Subcutaneous abdominal adipose tissue (tissue), 5 donors: ENCODE data around the gene METTL9.
"Not testable (repeated sequence)": the region's sequence is repeated elsewhere in the genome, so short reads cannot be mapped to it uniquely, and the experiment has no call there.

Source experiments
- H3K27ac ChIP-seq: one replicate; pipeline ENCODE4 v1.7.0; 2013; ENCODE audit warnings: low read depth, mild to moderate bottlenecking, inconsistent platforms, low read length, moderate library complexity
- H3K27me3 ChIP-seq, 5 donors: one replicate each; pipeline ENCODE4 v1.7.0; 2013; ENCODE audit warnings: low read length in 5 of 5, inconsistent platforms in 1 of 5; ENCODE audit not compliant: control insufficient read depth in 5 of 5, insufficient read depth in 4 of 5
- H3K36me3 ChIP-seq, 5 donors: one replicate each; pipeline ENCODE4 v1.7.0; 2013; ENCODE audit warnings: low read length in 5 of 5; ENCODE audit not compliant: control insufficient read depth in 5 of 5, insufficient read depth in 5 of 5
- H3K4me1 ChIP-seq, 5 donors: one replicate each; pipeline ENCODE4 v1.7.0; 2013; ENCODE audit warnings: low read length in 5 of 5, mild to moderate bottlenecking in 3 of 5, moderate library complexity in 1 of 5; ENCODE audit not compliant: control insufficient read depth in 5 of 5, insufficient read depth in 5 of 5
- H3K4me3 ChIP-seq, 5 donors: one replicate each; pipeline ENCODE4 v1.7.0; 2013; ENCODE audit warnings: low read length in 5 of 5, low read depth in 1 of 5
- H3K9ac ChIP-seq, 5 donors: one replicate each; pipeline ENCODE4 v1.7.0; 2013; ENCODE audit warnings: low read length in 5 of 5, mild to moderate bottlenecking in 4 of 5, moderate library complexity in 3 of 5
- H3K9me3 ChIP-seq, 5 donors: one replicate each; pipeline ENCODE4 v1.7.0; 2013; ENCODE audit warnings: low read length in 5 of 5; ENCODE audit not compliant: control insufficient read depth in 5 of 5
- donor health status: healthy.
- donor health status: healthy.
- donor health status: healthy.
- donor health status: healthy.
- donor health status: healthy.

METTL9 gene

DNA sequence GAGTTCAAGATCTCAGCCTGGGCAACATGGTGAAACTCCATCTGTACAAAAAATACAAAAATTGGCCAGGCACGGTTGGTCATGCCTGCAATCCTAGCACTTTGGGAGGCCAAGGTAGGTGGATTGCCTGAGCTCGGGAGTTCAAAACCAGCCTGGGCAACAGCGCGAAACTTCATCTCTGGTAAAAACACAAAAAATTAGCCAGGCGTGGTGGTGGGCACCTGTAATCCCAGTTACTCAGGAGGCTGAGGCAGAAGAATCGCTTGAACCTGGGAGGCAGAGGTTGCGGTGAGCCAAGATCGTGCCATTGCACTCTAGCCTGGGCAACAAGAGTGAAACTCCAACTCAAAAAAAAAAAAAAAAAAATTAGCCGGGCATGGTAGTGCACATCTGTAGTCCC lies 25.9 kb upstream of the METTL9 start:
- not testable (repeated sequence) for H3K9me3 ChIP-seq, H3K9ac ChIP-seq, H3K36me3 ChIP-seq, H3K27ac ChIP-seq, H3K4me3 ChIP-seq, H3K27me3 ChIP-seq, H3K4me1 ChIP-seq

DNA sequence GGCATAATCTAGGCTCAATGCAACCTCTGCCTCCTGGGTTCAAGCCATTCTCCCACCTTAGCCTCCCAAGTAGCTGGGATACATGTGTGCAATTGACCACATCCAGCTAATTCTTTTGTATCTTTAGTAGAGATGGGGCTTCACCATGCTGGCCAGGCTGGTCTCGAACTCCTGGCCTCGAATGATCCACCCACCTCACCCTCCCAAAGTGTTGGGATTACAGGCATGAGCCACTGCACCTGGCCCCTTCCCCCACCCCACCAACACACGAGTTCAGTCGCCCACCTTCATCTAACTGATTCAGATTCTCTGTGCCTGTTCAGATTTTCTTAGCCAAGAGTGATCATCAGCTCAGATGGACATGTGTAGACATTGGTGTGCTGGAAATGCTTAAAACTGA lies 25.0 kb upstream of the METTL9 start:
- no peak overlapping the region for H3K9ac ChIP-seq
- H3K4me1 ChIP-seq = no peaks in the 10 kb centered on the region
- H3K4me3 ChIP-seq = no peak overlapping the region
- no peaks in the 10 kb centered on the region for H3K27me3 ChIP-seq
- peaks cover 0 to 2% (median 0%) of the 10 kb centered on the region in 5 donors for H3K9me3 ChIP-seq
- H3K36me3 ChIP-seq = no peaks in the 10 kb centered on the region
- H3K27ac ChIP-seq = no peak overlapping the region

DNA sequence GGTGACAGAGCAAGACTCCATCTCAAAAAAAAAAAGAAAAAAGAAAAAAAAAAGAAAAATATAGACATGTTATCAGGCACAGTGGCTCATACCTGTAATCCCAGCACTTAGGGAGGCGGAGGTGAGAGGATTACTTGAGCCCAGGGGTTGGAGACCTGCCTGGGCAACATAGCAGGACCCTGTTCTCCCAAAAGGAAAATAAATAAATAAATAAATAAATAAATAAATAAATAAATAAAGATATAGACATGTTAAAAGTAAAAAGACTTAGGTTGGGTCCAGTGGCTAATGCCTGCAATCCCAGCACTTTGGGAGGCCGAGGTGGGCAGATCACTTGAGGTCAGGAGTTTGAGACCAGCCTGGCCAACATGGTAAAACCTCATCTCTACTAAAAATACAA lies 23.1 kb upstream of the METTL9 start:
- not testable (repeated sequence) for H3K27me3 ChIP-seq, H3K4me1 ChIP-seq, H3K36me3 ChIP-seq

DNA sequence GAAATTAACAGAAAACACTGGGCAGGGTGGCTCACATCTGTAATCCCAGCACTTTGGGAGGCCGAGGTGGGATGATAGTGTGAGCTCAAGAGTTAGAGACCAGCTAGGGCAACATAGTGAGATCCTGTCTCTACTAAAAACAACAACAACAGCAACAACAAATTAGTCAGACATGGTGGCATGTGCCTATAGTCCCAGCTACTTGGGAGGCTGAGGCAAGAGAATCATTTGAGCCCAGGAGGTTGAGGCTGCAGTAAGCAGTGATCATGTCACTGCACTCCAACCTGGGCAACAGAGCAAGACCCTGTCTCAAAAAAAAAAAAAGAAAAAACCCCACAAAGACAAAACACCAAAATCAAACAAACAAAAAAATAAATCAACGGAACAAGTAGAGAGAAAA lies 21.9 kb upstream of the METTL9 start:
- not testable (repeated sequence) for H3K9ac ChIP-seq, H3K36me3 ChIP-seq, H3K4me3 ChIP-seq, H3K27me3 ChIP-seq, H3K4me1 ChIP-seq, H3K27ac ChIP-seq, H3K9me3 ChIP-seq

More for the DNA sequence above, 23.1 kb upstream of the METTL9 start:
- not testable (repeated sequence) for H3K9me3 ChIP-seq, H3K4me3 ChIP-seq, H3K27ac ChIP-seq, H3K9ac ChIP-seq

DNA sequence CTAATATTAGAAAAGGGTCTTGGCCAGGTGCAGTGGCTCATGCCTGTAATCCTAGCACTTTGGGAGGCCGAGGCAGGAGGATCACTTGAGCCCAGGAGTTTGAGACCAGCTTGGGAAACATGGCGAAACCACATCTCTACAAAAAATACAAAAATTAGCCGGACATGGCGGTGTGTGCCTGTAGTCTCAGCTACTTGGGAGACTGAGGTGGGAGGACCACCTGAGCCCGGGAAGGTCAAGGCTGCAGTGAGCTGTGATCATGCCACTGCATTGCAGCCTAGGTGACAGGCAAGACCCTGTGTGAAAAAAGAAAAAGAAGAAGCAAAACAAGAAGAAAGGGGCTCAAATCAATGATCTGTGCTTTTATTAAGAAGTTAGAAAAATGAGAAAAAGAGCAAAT lies 21.1 kb upstream of the METTL9 start:
- not testable (repeated sequence) for H3K9ac ChIP-seq, H3K4me3 ChIP-seq, H3K4me1 ChIP-seq, H3K27ac ChIP-seq, H3K9me3 ChIP-seq, H3K36me3 ChIP-seq, H3K27me3 ChIP-seq

DNA sequence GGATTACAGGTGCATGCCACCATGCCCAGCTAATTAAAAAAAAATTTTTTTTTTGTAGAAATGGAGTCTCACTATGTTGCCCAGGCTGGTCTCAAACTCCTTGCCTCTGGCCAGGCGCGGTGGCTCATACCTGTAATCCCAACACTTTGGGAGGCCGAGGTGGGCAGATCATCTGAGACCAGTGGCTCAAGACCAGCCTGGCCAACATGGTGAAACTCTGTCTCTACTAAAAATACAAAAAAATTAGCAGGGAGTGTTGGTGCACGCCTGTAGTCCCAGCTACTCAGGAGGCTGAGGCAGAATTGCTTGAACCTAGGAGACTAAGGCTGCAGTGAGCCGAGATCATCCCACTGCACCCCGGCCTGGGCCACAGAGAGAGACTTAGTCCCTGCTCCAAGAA lies 19.2 kb upstream of the METTL9 start:
- H3K27me3 ChIP-seq, H3K27ac ChIP-seq, H3K4me3 ChIP-seq, H3K9me3 ChIP-seq, H3K4me1 ChIP-seq, H3K9ac ChIP-seq, H3K36me3 ChIP-seq: not testable (repeated sequence)

DNA sequence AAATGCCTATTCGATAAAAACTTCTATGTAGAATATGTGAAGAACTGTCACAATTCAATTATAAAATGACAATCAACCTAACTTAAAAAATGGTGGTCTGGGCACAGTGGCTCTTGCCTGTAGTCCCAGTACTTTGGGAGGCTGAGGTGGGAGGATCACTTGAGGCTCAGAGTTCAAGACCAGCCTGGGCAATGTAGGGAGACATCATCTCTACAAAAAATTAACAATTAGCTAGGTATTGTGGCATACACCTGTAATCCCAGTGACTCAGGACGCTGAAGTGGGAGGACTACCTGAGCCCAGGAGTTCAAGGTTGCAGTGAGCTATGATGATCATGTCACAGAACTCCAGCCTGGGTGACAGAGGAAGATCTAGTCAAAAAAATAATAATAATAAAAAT lies 18.6 kb upstream of the METTL9 start:
- no peak overlapping the region for H3K4me3 ChIP-seq
- H3K36me3 ChIP-seq = no peaks in the 10 kb centered on the region
- peaks cover 0 to 2% (median 0%) of the 10 kb centered on the region in 5 donors for H3K4me1 ChIP-seq
- H3K9me3 ChIP-seq = peaks cover 0 to 2% (median 0%) of the 10 kb centered on the region in 5 donors
- no peak overlapping the region for H3K27ac ChIP-seq
- no peaks in the 10 kb centered on the region for H3K27me3 ChIP-seq
- no peak overlapping the region for H3K9ac ChIP-seq

DNA sequence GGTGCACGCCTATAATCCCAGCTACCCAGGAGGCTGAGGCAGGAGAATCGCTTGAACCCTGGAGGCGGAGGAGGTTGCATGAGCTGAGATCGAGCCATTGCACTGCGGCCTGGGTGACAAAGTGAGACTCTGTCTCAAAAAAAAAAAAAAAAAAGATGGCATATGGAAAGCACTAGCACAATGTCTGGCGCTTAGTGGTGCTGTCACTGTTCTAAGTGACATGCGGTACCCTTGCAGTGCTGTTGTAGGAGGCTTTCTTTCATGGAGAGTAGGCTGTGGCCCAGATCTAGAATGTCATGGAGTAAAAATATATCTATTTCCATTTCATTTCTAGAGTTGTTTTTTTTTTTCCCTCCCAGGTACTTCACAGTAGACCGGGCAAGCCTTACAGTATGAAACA lies 14.6 kb upstream of the METTL9 start:
- Histone ChIP-seq H3K27me3 (no peaks in the 10 kb centered on the region), H3K9ac (no peak overlapping the region), H3K4me1 (peaks cover 0 to 9% (median 2%) of the 10 kb centered on the region in 5 donors), H3K4me3 (no peak overlapping the region), H3K27ac (no peak overlapping the region), H3K9me3 (no peaks in the 10 kb centered on the region), H3K36me3 (no peaks in the 10 kb centered on the region)

DNA sequence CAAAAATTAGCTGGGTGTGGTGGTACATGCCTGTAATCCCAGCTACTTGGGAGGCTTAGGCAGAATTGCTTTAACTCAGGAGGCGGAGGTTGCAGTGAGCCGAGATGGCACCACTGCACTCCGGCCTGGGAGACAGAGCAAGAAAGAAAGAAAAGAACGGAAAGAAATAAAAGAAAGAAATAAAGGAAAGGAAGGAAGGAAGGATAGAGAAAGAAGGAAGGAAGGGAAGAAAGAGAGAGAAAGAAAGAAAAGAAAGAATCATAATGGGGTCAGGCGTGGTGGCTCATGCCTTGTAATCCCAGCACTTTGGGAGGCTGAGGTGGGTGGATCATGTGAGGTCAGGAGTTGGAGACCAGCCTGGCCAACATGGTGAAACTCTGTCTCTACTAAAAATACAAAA lies 10.8 kb upstream of the METTL9 start:
- H3K27ac ChIP-seq, H3K4me3 ChIP-seq, H3K9ac ChIP-seq, H3K9me3 ChIP-seq, H3K36me3 ChIP-seq, H3K27me3 ChIP-seq, H3K4me1 ChIP-seq: not testable (repeated sequence)

DNA sequence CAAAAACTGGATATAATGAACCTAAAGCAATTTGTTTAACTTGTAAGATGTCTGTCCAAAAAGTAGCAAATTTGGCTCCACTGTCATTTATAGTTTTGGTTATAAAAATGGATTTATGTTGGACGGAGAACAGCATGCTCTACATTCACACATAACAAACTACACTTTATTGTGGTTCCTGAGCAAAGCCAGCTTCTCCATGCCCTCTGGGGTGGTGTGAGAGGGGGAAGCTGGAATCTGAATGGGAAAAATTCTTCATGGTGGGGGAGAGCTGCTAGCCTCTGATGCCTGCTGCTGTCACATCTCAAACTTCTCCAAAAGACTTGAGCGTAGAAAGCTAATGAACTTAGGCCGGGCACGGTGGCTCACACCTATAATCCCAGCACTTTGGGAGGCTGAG lies 9.8 kb upstream of the METTL9 start:
- no peak overlapping the region for H3K27ac ChIP-seq
- H3K4me3 ChIP-seq = no peak overlapping the region
- no peaks in the 10 kb centered on the region for H3K36me3 ChIP-seq
- no peaks in the 10 kb centered on the region for H3K27me3 ChIP-seq
- H3K4me1 ChIP-seq = peaks cover 0 to 10% (median 0%) of the 10 kb centered on the region in 5 donors
- H3K9me3 ChIP-seq = no peaks in the 10 kb centered on the region
- H3K9ac ChIP-seq = no peak overlapping the region

DNA sequence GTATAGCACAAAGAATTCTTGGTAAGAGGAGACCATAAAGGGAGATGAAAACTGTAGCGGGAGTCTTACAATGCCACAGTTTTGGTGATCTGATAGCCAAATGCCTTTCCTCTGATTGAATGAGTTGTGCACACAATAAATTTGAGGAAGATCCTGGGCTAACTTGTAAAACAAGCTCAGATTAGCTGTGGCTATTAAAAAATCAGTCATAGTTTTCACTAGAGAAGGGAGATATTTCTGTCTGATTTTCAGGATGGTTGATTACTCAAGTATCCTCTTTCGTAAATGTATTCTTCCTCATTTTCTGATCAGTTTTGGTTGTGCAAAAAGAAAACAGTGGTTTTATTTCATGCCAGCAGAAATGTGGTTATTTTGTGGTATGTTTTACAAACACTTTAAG lies 9.1 kb upstream of the METTL9 start:
- no peak overlapping the region for H3K27ac ChIP-seq

More for the DNA sequence above, 9.1 kb upstream of the METTL9 start:
- Histone ChIP-seq H3K9me3 (no peaks in the 10 kb centered on the region), H3K36me3 (no peaks in the 10 kb centered on the region), H3K27me3 (no peaks in the 10 kb centered on the region), H3K4me1 (peaks cover 0 to 10% (median 0%) of the 10 kb centered on the region in 5 donors), H3K9ac (peak overlapping the region in 1 of 5 donors; percentile 35), H3K4me3 (no peak overlapping the region)
